OCI-LY3 (cell line): ENCODE measurements around the gene LBX2.

Experiments
- EZH2phosphoT487 ChIP-seq: fragments of 200-600 bp; shearing (Covaris generic); IDR thresholded peaks from 2 replicates; pipeline ENCODE4 v1.6.1; 2018; ENCODE audit warnings: antibody characterized with exemption, mixed run types, low read depth
- TF ChIP-seq, protein P1 (sequence below): fragments of 200-600, 300-600 bp; sonication (generic); IDR thresholded peaks from 2 replicates; pipeline ENCODE4 v1.5.1; 2014; ENCODE audit warnings: antibody characterized with exemption, low read length, low read depth

DNA sequence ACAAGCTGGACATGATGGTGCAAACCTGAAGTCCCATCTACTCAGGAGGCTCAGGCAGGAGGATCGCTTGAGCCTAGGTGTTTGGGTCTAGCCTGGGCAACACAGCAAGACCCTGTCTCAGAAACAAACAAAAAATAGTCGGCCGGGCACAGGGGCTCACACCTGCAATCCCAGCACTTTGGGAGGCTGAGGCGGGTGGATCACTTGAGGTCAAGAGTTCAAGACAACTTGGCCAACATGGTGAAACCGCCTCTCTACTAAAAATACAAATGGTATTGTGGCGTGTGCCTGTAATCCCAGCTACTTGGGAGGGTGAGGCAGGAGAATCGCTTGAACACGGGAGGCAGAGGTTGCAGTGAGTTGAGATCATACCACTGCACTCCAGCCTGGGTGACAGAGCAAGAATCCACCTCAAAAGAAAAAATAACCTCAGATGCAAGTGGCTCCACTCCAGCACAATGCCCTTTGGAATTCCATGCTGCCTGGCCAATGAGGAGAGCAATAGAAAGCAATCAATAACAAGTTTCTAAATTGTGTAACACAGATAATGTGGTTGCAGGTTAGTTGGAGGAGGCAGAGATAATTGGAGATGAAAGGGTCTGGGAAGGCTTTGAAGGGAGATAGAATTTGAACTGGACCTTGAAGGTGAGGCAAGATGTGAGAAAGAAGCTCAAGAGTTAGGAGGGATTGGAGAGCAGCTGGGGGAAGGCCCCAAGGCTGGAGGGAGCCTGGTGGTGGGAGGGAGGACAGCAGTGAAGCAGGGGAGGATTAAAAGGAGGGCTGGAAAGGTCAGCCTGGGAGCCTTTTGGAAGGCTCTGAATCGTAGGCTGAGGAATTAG, 10.5 kb downstream of the LBX2 start:
- TF ChIP-seq, protein P1, sequence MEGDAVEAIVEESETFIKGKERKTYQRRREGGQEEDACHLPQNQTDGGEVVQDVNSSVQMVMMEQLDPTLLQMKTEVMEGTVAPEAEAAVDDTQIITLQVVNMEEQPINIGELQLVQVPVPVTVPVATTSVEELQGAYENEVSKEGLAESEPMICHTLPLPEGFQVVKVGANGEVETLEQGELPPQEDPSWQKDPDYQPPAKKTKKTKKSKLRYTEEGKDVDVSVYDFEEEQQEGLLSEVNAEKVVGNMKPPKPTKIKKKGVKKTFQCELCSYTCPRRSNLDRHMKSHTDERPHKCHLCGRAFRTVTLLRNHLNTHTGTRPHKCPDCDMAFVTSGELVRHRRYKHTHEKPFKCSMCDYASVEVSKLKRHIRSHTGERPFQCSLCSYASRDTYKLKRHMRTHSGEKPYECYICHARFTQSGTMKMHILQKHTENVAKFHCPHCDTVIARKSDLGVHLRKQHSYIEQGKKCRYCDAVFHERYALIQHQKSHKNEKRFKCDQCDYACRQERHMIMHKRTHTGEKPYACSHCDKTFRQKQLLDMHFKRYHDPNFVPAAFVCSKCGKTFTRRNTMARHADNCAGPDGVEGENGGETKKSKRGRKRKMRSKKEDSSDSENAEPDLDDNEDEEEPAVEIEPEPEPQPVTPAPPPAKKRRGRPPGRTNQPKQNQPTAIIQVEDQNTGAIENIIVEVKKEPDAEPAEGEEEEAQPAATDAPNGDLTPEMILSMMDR: no peak
- TF ChIP-seq EZH2phosphoT487: no peak
